ENCODE measurements around the gene PRKCE.
"Not testable (repeated sequence)": the region's sequence is repeated elsewhere in the genome, so short reads cannot be mapped to it uniquely, and the experiment has no call there.

Gene PRKCE

DNA sequence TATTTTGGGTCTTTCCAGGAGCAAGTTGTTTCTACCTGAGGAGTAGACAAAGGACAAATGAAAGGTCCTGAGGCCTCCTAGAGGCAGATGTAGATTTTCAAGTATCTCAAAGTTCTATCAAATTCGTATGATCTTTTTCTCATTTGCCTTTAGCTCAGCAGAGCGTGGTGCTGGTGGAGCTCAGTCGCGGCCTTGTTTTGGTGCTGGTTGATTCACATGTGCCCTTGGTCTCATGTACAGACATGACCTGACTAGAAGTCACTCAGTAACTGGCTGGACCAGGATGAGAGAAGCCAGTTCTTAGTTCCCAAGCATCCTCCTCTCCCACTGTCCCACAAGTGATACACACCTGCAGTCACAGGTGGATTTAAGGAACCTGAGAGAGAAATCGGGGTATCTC, 264.0 kb downstream of the PRKCE start:
- H3K36me3 Mint-ChIP-seq (ENCODE audit: low read depth) = no peaks in the 10 kb centered on the region
- H3K4me3 Mint-ChIP-seq = no peak overlapping the region
- H3K27me3 Mint-ChIP-seq (ENCODE audit: low read depth) = peaks cover 51% of the 10 kb centered on the region

DNA sequence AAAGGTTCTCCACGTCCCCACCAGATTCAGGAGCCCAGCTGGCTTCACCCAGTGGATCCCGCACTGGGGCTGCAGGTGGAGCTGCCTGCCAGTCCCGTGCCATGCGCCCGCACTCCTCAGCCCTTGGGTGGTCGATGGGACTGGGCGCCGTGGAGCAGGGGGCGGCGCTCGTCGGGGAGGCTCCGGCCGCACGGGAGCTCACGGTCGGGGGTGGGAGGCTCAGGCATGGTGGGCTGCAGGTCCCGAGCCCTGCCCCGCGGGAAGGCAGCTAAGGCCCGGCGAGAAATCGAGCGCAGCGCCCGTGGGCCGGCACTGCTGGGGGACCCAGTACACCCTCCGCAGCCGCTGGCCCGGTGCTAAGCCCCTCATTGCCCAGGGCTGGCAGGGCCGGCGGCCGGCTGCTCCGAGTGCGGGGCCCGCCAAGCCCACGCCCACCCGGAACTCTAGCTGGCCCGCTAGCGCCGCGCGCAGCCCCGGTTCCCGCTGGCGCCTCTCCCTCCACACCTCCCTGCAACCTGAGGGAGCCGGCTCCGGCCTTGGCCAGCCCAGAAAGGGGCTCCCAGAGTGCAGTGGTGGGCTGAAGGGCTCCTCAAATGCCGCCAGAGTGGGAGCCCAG, 266.2 kb downstream of the PRKCE start:
- not testable (repeated sequence) for H3K4me3 Mint-ChIP-seq; H3K9me3 Mint-ChIP-seq; H3K4me1 Mint-ChIP-seq; H3K27ac Mint-ChIP-seq; H3K36me3 Mint-ChIP-seq (ENCODE audit: low read depth)
- H3K27me3 Mint-ChIP-seq (ENCODE audit: low read depth) = peaks cover 37% of the 10 kb centered on the region

More for the DNA sequence above, 264.0 kb downstream of the PRKCE start:
- Mint-ChIP-seq H3K9me3 (no peaks in the 10 kb centered on the region), H3K4me1 (peaks cover 4% of the 10 kb centered on the region), H3K27ac (no peak overlapping the region)
- TF ChIP-seq, protein P1, sequence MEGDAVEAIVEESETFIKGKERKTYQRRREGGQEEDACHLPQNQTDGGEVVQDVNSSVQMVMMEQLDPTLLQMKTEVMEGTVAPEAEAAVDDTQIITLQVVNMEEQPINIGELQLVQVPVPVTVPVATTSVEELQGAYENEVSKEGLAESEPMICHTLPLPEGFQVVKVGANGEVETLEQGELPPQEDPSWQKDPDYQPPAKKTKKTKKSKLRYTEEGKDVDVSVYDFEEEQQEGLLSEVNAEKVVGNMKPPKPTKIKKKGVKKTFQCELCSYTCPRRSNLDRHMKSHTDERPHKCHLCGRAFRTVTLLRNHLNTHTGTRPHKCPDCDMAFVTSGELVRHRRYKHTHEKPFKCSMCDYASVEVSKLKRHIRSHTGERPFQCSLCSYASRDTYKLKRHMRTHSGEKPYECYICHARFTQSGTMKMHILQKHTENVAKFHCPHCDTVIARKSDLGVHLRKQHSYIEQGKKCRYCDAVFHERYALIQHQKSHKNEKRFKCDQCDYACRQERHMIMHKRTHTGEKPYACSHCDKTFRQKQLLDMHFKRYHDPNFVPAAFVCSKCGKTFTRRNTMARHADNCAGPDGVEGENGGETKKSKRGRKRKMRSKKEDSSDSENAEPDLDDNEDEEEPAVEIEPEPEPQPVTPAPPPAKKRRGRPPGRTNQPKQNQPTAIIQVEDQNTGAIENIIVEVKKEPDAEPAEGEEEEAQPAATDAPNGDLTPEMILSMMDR (IDR thresholded peaks at IDR 0.05; ENCODE audit: unreplicated experiment in 3 of 3) = no peak

DNA sequence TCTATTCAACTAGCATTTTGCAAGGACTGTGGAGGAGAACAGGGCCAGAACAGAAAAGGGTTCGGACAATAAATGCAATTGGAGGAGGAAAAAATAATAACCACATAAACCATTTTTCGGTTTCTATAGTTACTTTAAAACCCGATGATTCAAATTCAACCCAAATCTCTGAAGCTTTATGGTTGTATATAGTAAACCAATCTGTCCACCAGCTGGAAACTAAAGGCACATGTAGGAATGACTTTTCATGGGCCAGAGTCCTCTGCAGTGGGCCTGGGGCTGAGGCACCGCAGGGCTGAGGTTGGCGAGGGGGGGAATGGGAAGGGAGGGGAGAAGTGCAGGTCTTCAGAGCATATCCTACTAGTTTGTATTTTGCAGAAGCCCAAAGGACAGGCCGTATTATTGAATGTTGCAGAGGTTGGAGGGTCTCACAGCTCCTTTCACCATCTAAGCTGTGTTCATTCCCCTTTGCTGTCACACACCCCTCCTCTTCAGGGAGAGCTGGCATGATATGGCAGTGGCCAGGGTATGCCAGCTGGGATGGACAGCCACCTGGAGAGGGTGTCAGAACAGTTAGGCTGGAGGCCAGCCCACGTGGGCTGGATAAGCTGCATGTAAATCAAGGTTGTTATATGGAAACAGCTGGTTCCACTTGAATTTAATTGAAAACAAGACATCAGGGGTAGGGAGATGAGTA, 267.1 kb downstream of the PRKCE start:
- H3K4me1 Mint-ChIP-seq = no peaks in the 10 kb centered on the region

DNA sequence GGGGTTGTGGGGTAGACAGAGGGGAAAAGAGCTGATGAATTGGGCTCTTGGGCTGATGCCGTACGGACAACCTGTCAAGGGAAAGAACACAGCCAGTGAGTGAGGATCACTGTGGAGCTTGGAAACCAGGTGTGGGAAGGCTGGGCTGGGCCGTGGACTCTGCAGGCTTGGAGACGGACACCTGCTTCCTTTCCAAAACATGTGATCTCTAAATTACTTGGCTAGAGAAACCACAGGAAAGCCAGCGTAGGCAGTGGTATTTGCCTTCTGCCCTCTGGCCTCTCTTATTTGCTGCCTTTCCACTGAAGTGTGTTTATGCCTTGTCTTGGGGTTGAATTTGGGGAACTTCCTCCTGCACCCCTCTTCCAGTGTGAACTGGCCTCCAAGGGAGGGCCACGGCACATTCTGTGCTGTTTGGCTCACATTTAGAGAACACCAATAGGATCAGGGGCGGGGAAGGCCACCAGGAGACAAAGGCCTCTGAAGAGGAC, 267.7 kb downstream of the PRKCE start:
- TF ChIP-seq, protein P1 (IDR thresholded peaks at IDR 0.05; ENCODE audit: unreplicated experiment in 3 of 3) = no peak
- Mint-ChIP-seq H3K36me3 (ENCODE audit: low read depth) (no peaks in the 10 kb centered on the region), H3K27me3 (ENCODE audit: low read depth) (peaks cover 30% of the 10 kb centered on the region), H3K4me3 (no peak overlapping the region), H3K27ac (no peak overlapping the region), H3K4me1 (no peaks in the 10 kb centered on the region), H3K9me3 (no peaks in the 10 kb centered on the region)

More for the DNA sequence above, 267.1 kb downstream of the PRKCE start:
- no peak overlapping the region for H3K27ac Mint-ChIP-seq
- TF ChIP-seq, protein P1 (IDR thresholded peaks at IDR 0.05; ENCODE audit: unreplicated experiment in 3 of 3) = no peak
- no peaks in the 10 kb centered on the region for H3K36me3 Mint-ChIP-seq (ENCODE audit: low read depth)
- peaks cover 34% of the 10 kb centered on the region for H3K27me3 Mint-ChIP-seq (ENCODE audit: low read depth)
- no peak overlapping the region for H3K4me3 Mint-ChIP-seq
- no peaks in the 10 kb centered on the region for H3K9me3 Mint-ChIP-seq

DNA sequence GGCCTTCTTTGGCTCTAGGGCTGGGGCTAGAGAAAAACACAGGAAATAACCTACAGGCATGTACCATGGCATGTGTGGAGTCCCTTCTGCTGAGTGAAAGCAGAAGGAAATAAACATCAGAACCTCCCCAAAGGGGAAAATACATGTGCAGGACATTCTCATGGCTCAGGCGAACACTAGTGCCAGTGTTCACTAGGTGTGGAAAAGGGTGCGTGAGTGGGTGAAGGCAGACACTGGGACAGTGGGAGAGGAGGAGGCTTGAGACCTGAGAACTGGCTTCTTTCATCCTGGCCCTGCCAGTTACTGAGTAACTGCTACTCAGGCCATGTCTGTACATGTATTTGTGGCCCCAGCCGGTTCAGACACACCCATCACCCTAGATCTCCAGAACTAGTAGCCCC, 268.2 kb downstream of the PRKCE start:
- H3K27me3 Mint-ChIP-seq (ENCODE audit: low read depth) = peaks cover 25% of the 10 kb centered on the region
- TF ChIP-seq, protein P1 (IDR thresholded peaks at IDR 0.05; ENCODE audit: unreplicated experiment in 3 of 3) = no peak
- no peaks in the 10 kb centered on the region for H3K4me1 Mint-ChIP-seq
- H3K4me3 Mint-ChIP-seq = no peak overlapping the region
- H3K36me3 Mint-ChIP-seq (ENCODE audit: low read depth) = no peaks in the 10 kb centered on the region
- no peaks in the 10 kb centered on the region for H3K9me3 Mint-ChIP-seq
- H3K27ac Mint-ChIP-seq = no peak overlapping the region

DNA sequence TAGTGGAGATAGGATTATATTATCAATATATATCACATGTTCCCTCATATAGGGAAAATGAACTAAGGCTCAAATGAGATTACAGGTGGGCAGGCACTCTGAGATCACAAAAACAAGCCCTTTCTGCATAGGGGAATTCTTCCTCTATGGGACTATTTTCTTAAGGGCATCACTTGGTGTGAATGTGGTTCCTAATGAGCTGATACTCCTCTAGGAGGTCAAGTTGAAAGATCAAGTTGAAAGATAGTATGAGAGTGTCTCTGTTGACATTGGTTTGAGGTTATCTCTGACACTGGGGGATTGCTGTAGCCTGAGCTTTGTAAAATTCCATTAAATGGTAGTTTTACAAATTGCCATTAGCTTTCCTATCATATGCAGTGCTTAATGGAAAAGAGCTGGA, 270.4 kb downstream of the PRKCE start:
- no peaks in the 10 kb centered on the region for H3K9me3 Mint-ChIP-seq
- no peak overlapping the region for H3K27ac Mint-ChIP-seq
- TF ChIP-seq, protein P1 (IDR thresholded peaks at IDR 0.05; ENCODE audit: unreplicated experiment in 3 of 3) = no peak
- no peaks in the 10 kb centered on the region for H3K4me1 Mint-ChIP-seq
- H3K36me3 Mint-ChIP-seq (ENCODE audit: low read depth) = no peaks in the 10 kb centered on the region
- H3K4me3 Mint-ChIP-seq = no peak overlapping the region
- H3K27me3 Mint-ChIP-seq (ENCODE audit: low read depth) = peaks cover 14% of the 10 kb centered on the region

Measured in nephron (organoid).